22Rv1 (cell line): ENCODE measurements around the gene SLC9A9.

Experiments
- CTCF ChIP-seq: fragments of 450-650 bp; IDR thresholded peaks from 2 replicates; pipeline ENCODE4 v1.5.1; 2017; ENCODE audit warnings: mild to moderate bottlenecking
- ZFX ChIP-seq: fragments of 450-650 bp; IDR thresholded peaks from 2 replicates; pipeline ENCODE4 v1.6.1; 2017; ENCODE audit warnings: antibody characterized with exemption, borderline replicate concordance

- TF ChIP-seq CTCF (no peak), ZFX (no peak)
Observed at GRCh38 chr3:143332026-143332425, 516.2 kb downstream of the SLC9A9 start.
